Transverse colon (tissue), 4 donors: Measurements from ENCODE around the gene CCDC71.

Source experiments
- EP300 ChIP-seq: sonication (generic); formaldehyde crosslinking; IDR thresholded peaks from one replicate; pipeline ENCODE4 v1.6.1; 2017; ENCODE audit warnings: antibody characterized with exemption, low read depth
- POLR2A ChIP-seq: fragments of 450-650 bp; IDR thresholded peaks from one replicate; pipeline ENCODE4 v1.6.1; 2016; ENCODE audit warnings: antibody characterized with exemption, mild to moderate bottlenecking, moderate library complexity
- POLR2AphosphoS5 ChIP-seq, 3 donors: sonication (generic); formaldehyde crosslinking; IDR thresholded peaks; one replicate each; pipeline ENCODE4 v1.6.1; 2016; ENCODE audit warnings: antibody characterized with exemption in 3 of 3
- TF ChIP-seq, protein P1 (sequence below), 5 experiments: fragments of 200-600 bp in 3 of 5; fragments of 450-650 bp in 2 of 5; sonication (generic) in 3 of 5; IDR thresholded peaks; 1 replicate in 2 of 5; 2 replicates in 3 of 5; pipeline ENCODE4 v1.5.1; 2016 to 2017; ENCODE audit warnings: antibody characterized with exemption in 5 of 5, inconsistent platforms in 3 of 5, mild to moderate bottlenecking in 2 of 5, moderate library complexity in 1 of 5

DNA sequence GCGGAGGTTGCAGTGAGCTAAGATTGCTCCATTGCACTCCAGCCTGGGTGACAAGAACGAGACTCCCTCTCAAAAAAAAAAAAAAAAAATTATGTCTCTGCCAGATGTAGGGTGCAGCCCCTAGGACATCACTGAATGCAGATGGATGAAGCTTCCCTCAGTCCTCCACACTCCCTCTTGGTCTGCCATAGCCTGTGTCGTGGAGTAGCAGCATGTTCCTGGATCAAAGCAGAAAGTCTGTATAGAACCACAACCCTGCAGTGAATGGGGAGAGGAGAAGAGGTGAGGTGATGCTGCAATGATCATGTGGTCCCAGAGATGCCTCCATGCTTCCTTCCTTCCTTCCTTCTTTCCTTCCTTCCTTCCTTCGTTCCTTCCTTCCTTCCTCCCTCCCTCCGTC, 18.0 kb downstream of the CCDC71 start:
- TF ChIP-seq, protein P1, sequence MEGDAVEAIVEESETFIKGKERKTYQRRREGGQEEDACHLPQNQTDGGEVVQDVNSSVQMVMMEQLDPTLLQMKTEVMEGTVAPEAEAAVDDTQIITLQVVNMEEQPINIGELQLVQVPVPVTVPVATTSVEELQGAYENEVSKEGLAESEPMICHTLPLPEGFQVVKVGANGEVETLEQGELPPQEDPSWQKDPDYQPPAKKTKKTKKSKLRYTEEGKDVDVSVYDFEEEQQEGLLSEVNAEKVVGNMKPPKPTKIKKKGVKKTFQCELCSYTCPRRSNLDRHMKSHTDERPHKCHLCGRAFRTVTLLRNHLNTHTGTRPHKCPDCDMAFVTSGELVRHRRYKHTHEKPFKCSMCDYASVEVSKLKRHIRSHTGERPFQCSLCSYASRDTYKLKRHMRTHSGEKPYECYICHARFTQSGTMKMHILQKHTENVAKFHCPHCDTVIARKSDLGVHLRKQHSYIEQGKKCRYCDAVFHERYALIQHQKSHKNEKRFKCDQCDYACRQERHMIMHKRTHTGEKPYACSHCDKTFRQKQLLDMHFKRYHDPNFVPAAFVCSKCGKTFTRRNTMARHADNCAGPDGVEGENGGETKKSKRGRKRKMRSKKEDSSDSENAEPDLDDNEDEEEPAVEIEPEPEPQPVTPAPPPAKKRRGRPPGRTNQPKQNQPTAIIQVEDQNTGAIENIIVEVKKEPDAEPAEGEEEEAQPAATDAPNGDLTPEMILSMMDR (IDR thresholded peaks at IDR 0.05): no peak
- no peak for TF ChIP-seq POLR2A
- TF ChIP-seq POLR2AphosphoS5 (IDR thresholded peaks at IDR 0.05): no peak
- no peak for TF ChIP-seq EP300
